H1 (cell line): ENCODE data around the gene FSCN2. TPM values are rescaled to one million over a fixed set of nuclear protein-coding genes. Genes with fewer than 3 reads are reported as not detected.

Source experiments
- RNF2 ChIP-seq: fragments of 200-900, 300-1000 bp; sonication (generic); IDR thresholded peaks from 2 replicates; pipeline ENCODE4 v1.7.1; 2016; ENCODE audit warnings: borderline replicate concordance, low read depth, mild to moderate bottlenecking, antibody characterized with exemption, low read length; ENCODE audit not compliant: poor library complexity, severe bottlenecking; ENCODE audit errors: missing control alignments
- SIRT6 ChIP-seq: IDR thresholded peaks from one replicate; pipeline ENCODE4 v1.7.1; 2012; ENCODE audit warnings: low read length, inconsistent platforms
- polyA plus RNA-seq, 7 experiments: library from polyadenylated mRNA; depleted of rRNA in 3 of 7; stranded (reverse) in 5 of 7; unstranded in 2 of 7; fragments of >200 nt in 5 of 7; fragments of 200-250 nt in 2 of 7; gene quantifications; 1 replicate in 5 of 7; 2 replicates in 1 of 7; 4 replicates in 1 of 7; pipeline versions ENCODE4 v1.2.1 to v1.2.3, GENCODE V29; 2011 to 2013; ENCODE audit warnings: missing spikeins in 2 of 7, mixed read lengths in 2 of 7
- total RNA-seq: library from RNA; stranded (reverse); fragmentation: NEBNext Ultra II Directional; extraction: Animal tissue kit (Norgen Biotek cat#: 25700); gene quantifications from 2 replicates; pipeline ENCODE4 v1.2.1, GENCODE V29; 2021

FSCN2 gene
- total and polyA plus RNA-seq, 2 of the 8 experiments (the other 6 are each of a cell fraction or from before 2014, with no cell fraction given) = 0.18 to 0.30 TPM

DNA sequence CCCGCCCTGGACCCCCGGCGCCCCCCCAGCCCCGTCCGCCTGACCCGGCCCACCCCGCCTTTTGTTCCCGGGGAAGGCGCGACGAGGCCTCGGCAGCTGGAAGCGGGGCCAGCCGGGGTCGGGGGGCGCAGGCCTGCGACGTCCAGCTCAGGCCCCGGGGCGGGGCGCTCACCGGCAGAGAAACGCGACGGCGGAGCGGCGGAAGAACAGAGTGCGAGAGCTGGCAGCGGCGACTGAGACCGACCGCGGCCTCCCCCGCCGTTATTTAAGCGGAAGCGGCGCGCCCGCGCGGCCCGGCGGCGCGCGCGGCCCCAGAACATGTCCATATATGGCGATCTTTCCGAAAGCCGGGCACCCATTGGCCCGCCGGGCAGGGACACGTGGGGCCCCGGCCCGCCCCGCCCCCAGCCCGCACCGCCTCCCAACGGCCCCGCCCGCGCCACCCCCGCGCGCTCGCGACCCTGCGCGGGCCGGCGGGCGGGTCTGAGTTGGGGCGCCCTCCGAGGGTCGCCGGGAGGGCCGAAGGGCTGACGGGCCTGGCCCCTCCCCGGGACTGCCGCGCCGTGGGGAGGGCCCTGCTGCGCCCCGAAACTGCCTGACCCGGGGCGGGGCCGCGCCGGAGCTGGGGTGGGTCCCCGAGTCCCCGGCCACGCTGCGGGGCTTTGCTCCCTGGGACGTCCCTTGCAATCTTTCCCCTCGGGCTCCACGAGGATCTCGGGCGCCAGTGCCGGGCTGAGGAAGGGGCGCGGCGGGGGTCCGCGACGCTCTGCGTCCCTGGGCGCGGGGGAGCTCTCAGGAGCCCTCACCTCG is 15.4 kb upstream of the FSCN2 start, which contains the start of gene ACTG1 (continued):
- TF ChIP-seq SIRT6 (no peak), RNF2 (no peak)
